Activated naive CD4-positive, alpha-beta T cell treated with anti-CD3 and anti-CD28 coated beads for 36 hours (primary cell): ENCODE results near the gene RELL2. TPM values are rescaled to one million over a fixed set of nuclear protein-coding genes. Genes with fewer than 3 reads are reported as not detected.
A peak's percentile ranks its signal among the peaks of the same experiment; 100 is the strongest.

Experiments
- CTCF ChIA-PET: fragments of 350-600 bp; sonication (Branson Sonifier 250); formaldehyde crosslinking; loops from one replicate; lab custom pipeline; 2021; ENCODE audit warnings: antibody characterized with exemption; lab: Charles Lee
- DNase-seq: peaks from one replicate; pipeline ENCODE4 v3.0.0-alpha.2; 2020
- H3K27ac Mint-ChIP-seq: one replicate; pipeline ENCODE4 v1.8.0; 2021; ENCODE audit warnings: mild to moderate bottlenecking, mixed read lengths
- H3K27me3 Mint-ChIP-seq: one replicate; pipeline ENCODE4 v1.8.0; 2021; ENCODE audit warnings: low read depth, mixed read lengths
- H3K36me3 Mint-ChIP-seq: one replicate; pipeline ENCODE4 v1.8.0; 2021; ENCODE audit warnings: low read depth, mixed read lengths
- H3K4me1 Mint-ChIP-seq: one replicate; pipeline ENCODE4 v1.8.0; 2021; ENCODE audit warnings: low read depth, mixed read lengths
- H3K4me3 Mint-ChIP-seq: one replicate; pipeline ENCODE4 v1.8.0; 2021; ENCODE audit warnings: mild to moderate bottlenecking, moderate library complexity, mixed read lengths
- H3K9me3 Mint-ChIP-seq: one replicate; pipeline ENCODE4 v1.8.0; 2021; ENCODE audit warnings: mixed read lengths
- intact Hi-C: fragments of 100-400 bp; cut with micrococcal nuclease; formaldehyde crosslinking; loops from one replicate; pipeline ENCODE4 v1.15.1; 2023
- total RNA-seq, 2 experiments: library from RNA; stranded (reverse); gene quantifications; one replicate each; pipeline ENCODE4 v1.2.3, GENCODE V29; 2021

RELL2 gene, protein sequence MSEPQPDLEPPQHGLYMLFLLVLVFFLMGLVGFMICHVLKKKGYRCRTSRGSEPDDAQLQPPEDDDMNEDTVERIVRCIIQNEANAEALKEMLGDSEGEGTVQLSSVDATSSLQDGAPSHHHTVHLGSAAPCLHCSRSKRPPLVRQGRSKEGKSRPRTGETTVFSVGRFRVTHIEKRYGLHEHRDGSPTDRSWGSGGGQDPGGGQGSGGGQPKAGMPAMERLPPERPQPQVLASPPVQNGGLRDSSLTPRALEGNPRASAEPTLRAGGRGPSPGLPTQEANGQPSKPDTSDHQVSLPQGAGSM
- 10 to 100 TPM; 20.9 to 21.1 TPM for total RNA-seq

DNA sequence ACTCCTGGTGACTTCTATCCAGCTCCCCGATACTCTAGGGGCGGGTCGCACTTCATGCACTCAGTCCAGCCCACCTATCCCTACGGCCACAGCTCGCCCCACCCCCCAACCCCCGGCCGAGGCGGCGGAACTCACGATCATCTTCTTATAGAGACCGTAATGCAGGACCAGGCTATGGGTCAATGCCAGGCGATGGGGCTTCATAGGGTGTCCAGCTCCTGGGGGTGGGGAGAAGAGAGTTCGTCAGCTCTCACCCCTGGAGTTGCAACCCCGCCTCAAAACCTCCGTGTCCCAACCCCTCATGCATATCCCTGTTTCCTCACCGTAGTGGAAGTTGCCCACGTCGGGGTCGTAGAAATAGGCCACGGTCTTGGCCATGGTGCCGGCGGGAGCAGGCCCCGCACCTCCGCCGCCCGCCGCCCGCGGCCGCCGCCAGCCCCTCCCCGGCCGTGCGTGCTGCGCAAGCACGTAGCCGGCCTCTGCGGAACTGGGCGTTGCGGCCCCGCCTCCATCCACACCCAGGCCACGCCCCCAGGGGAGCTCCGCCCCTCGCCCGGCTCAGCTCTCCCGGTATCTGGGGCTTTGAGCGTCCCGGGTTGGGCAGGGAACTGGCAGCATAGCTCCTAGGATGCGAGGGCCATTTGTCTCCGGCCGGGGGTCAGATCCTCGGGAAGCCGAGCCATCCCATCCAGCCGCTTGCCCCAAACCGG, at the start of gene RELL2, which contains the start of gene HDAC3:
TSS of gene RELL2 (plus strand) at position 585 of the 710 bp plus-strand sequence. CDS start 1,229 bp downstream, outside the sequence.
TSS of gene HDAC3 (minus strand) at position 437 of the 710 bp plus-strand sequence. CDS start at position 378, 59 bp downstream.
- CTCF ChIA-PET: interaction anchor here (0.7 to 5.0 kb wide), 13 partner anchors 10 to 129 kb away, joined by 3 to 63 read pairs (median 8); partner anchors contain the start of genes DIAPH1 and FCHSD1
- H3K36me3 Mint-ChIP-seq: peaks cover 9% of the 10 kb centered on the region
- peak within 1 kb of the TSS; percentile 87 for H3K27ac Mint-ChIP-seq
- intact Hi-C loops: loop anchor here (1.0 to 5.0 kb wide), 5 partner anchors 17 to 934 kb away; partner anchors contain the start of gene ZMAT2
- H3K9me3 Mint-ChIP-seq: no peaks in the 10 kb centered on the region
- peak; percentile 94 for DNase-seq
- peak within 1 kb of the TSS; percentile 93 for H3K4me3 Mint-ChIP-seq
- H3K27me3 Mint-ChIP-seq: no peaks in the 10 kb centered on the region
- peaks cover 51% of the 10 kb centered on the region for H3K4me1 Mint-ChIP-seq

DNA sequence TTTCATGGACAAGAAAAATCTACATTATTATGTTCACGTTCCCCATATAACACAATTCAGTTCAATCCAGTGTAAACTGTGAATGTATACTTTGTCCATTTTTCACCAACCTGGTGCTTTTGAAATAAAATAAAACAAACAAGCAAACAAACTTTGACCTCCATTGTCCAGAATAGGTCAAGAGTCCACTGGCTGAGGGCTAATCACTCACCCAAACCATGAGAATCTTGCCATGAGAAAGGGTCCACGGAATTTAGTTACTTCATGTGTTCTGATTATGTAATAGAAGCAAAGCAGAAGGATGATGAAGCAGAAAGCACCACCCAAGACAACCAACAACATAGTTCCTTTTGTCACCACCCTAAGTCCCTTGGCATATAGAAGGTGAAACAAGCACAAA, 46.7 kb upstream of the RELL2 start:
- peaks cover 15% of the 10 kb centered on the region for H3K36me3 Mint-ChIP-seq
- H3K27me3 Mint-ChIP-seq: no peaks in the 10 kb centered on the region
- H3K9me3 Mint-ChIP-seq: no peaks in the 10 kb centered on the region
- no peak overlapping the region for H3K27ac Mint-ChIP-seq
- DNase-seq: no peak
- H3K4me3 Mint-ChIP-seq: no peak overlapping the region
- intact Hi-C loops: no loop called here
- CTCF ChIA-PET: interaction anchor here (1.0 to 4.7 kb wide), 3 partner anchors 29 to 52 kb away, joined by 4 to 63 read pairs (median 15); partner anchors contain the start of genes DIAPH1, HDAC3 and RELL2
- peaks cover 36% of the 10 kb centered on the region for H3K4me1 Mint-ChIP-seq

DNA sequence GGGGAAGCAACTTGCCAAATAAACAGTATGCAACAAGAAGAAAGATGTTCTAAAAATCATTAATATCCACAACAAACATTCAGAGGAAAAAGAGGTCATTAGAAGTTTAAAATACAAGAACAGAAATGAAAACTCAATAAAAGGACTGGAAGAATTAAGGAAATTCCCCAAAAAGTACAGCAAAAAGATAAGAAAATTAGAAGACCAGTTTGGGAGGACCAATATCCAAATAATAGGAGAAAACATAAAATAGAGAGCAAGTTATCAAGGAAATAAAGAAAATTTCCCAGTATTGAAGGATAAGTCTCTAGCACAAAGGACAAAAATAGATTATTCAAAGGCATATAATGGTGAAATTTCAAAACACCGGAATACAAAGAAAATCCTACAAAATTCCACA, 39.9 kb upstream of the RELL2 start:
- no peak overlapping the region for H3K4me3 Mint-ChIP-seq
- intact Hi-C loops: loop anchor here (1.0 kb wide), 1 partner anchor 8 kb away; no protein-coding TSS in a partner anchor
- no peaks in the 10 kb centered on the region for H3K9me3 Mint-ChIP-seq
- peaks cover 15% of the 10 kb centered on the region for H3K36me3 Mint-ChIP-seq
- H3K4me1 Mint-ChIP-seq: peaks cover 70% of the 10 kb centered on the region
- peak overlapping the region; percentile 28 for H3K27ac Mint-ChIP-seq
- CTCF ChIA-PET: interaction anchor here (0.7 to 3.6 kb wide), 7 partner anchors 10 to 84 kb away, joined by 3 to 18 read pairs (median 5); partner anchors contain the start of genes DIAPH1, HDAC3 and RELL2
- no peaks in the 10 kb centered on the region for H3K27me3 Mint-ChIP-seq
- DNase-seq: no peak

DNA sequence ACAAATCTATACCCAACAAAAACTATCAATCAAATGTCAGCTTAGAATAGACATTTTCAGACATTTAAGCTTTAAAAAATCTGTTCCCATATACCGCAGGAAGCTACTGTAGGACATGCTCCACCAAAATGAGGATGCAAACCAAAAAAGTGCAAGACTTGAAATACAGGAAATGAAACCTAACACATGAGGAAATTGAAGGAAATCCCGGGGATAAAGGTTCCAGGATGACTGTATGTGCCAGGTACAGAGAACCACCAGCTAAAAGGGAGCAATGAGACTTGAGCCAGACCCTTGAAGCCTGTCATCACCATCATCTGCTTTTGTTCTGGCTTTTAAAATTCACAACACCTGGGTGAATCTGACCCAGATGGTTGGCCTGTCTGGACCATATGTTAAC, 39.4 kb upstream of the RELL2 start:
- Mint-ChIP-seq H3K36me3 (peaks cover 14% of the 10 kb centered on the region), H3K27me3 (no peaks in the 10 kb centered on the region), H3K4me1 (peaks cover 69% of the 10 kb centered on the region), H3K9me3 (no peaks in the 10 kb centered on the region), H3K4me3 (no peak overlapping the region), H3K27ac (peak overlapping the region; percentile 28)
- CTCF ChIA-PET: interaction anchor here (1.2 to 3.6 kb wide), 8 partner anchors 10 to 85 kb away, joined by 3 to 18 read pairs (median 6); partner anchors contain the start of genes DIAPH1, HDAC3 and RELL2
- intact Hi-C loops: loop anchor here (1.0 kb wide), 1 partner anchor 8 kb away; no protein-coding TSS in a partner anchor
- DNase-seq: no peak

DNA sequence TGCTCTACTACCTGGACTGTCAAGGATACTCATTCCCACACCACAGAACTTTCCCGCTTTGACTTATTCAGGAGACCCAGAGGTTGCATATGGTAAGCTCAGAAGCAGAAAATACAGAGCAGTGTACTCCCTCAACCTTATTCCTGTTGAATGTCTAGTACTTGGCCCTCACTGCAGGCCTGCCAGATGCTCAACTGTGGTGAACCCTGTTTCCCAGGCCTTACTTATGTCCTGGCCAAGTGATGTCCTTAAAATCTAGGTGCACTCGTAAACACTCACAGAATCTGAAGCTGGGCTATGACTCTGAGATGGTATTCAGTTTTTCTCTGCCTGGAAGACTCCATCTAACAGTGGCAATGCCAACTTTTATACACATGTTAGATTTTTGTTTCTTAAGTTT, 39.0 kb upstream of the RELL2 start:
- peak overlapping the region; percentile 24 for H3K27ac Mint-ChIP-seq
- DNase-seq: no peak

DNA sequence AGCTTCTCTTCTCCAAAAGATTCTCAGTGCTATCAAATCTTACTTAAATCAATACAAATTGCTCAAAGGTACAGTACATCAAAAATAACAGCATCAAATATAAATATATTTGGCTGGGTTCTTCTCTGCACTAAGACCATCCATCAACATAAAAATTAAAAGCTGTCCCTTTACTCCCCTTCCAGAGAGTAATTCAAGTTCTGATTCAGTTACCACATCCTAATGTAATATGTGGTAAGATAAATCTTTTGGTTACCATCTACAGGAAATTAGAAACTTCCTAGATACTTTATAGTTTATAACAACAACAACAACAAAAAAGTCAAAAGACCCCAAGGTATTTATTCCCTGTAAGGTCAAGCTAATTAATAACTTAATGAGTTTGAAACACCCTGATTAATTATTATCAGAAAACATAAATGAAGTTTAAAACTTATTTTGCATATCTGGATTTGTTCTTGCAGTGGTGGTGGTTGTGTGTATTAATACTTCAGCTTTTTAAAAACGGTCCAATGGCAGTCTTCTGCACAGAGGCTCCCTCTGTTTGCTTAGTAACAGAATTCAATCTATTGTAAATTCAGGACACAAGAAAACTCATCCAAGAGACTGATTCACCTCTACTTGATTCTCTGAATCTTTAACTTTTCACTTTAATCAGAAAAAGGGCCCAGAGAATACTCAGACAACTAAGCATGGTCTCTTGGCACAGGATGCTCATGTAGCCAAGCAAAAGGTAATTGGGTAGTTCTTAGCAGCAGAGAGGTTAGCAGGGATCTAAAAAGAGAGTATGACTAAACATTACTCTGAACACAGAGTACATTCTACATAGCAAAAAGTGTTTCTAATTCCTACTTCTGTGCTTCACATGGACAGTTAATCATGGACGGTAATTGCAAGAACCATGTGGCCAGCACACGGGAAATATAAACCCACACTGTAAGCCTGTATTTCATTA, 38.1 kb upstream of the RELL2 start:
- H3K36me3 Mint-ChIP-seq: peaks cover 14% of the 10 kb centered on the region
- H3K4me3 Mint-ChIP-seq: no peak overlapping the region
- intact Hi-C loops: no loop called here
- CTCF ChIA-PET: interaction anchor here (0.8 to 3.6 kb wide), 9 partner anchors 9 to 39 kb away, joined by 3 to 18 read pairs (median 4); partner anchors contain the start of genes DIAPH1, HDAC3 and RELL2
- DNase-seq: no peak
- peaks cover 71% of the 10 kb centered on the region for H3K4me1 Mint-ChIP-seq
- H3K27ac Mint-ChIP-seq: peak overlapping the region; percentile 65
- no peaks in the 10 kb centered on the region for H3K9me3 Mint-ChIP-seq
- H3K27me3 Mint-ChIP-seq: no peaks in the 10 kb centered on the region

More for the DNA sequence above, 39.0 kb upstream of the RELL2 start:
- H3K36me3 Mint-ChIP-seq: peaks cover 14% of the 10 kb centered on the region
- intact Hi-C loops: loop anchor here (1.0 kb wide), 1 partner anchor 7 kb away; no protein-coding TSS in a partner anchor
- no peaks in the 10 kb centered on the region for H3K27me3 Mint-ChIP-seq
- H3K4me3 Mint-ChIP-seq: no peak overlapping the region
- H3K9me3 Mint-ChIP-seq: no peaks in the 10 kb centered on the region
- CTCF ChIA-PET: interaction anchor here (1.2 to 3.6 kb wide), 7 partner anchors 10 to 85 kb away, joined by 3 to 18 read pairs (median 6); partner anchors contain the start of genes DIAPH1, HDAC3 and RELL2
- H3K4me1 Mint-ChIP-seq: peaks cover 69% of the 10 kb centered on the region

DNA sequence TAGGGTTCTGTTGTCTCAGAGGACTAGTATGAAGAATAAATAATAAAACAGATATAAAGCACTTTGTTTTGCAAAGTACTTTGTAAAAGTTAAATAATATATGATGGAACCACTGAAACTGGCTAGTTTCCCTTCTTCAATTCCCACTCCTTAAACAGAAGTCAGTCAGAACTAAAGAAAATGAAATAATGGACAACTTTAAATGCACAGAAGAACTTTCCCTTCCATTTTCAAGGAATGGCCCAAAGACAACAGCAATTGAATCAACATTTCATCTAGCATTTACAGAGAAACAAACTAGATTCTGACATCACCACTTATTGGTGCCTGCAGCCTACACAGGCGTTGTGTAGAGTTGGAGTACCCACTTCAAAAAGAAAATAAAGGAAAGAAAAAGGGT, 34.2 kb upstream of the RELL2 start:
- H3K4me1 Mint-ChIP-seq: peaks cover 90% of the 10 kb centered on the region
- H3K36me3 Mint-ChIP-seq: peaks cover 3% of the 10 kb centered on the region
- DNase-seq: no peak
- intact Hi-C loops: loop anchor here (10.0 kb wide), 1 partner anchor 492 kb away; no protein-coding TSS in a partner anchor
- CTCF ChIA-PET: interaction anchor here (0.6 to 10.6 kb wide), 5 partner anchors 9 to 39 kb away, joined by 3 to 82 read pairs (median 6); partner anchors contain the start of gene DIAPH1
- H3K9me3 Mint-ChIP-seq: no peaks in the 10 kb centered on the region
- H3K27me3 Mint-ChIP-seq: no peaks in the 10 kb centered on the region
- peak overlapping the region; percentile 76 for H3K27ac Mint-ChIP-seq
- H3K4me3 Mint-ChIP-seq: no peak overlapping the region

DNA sequence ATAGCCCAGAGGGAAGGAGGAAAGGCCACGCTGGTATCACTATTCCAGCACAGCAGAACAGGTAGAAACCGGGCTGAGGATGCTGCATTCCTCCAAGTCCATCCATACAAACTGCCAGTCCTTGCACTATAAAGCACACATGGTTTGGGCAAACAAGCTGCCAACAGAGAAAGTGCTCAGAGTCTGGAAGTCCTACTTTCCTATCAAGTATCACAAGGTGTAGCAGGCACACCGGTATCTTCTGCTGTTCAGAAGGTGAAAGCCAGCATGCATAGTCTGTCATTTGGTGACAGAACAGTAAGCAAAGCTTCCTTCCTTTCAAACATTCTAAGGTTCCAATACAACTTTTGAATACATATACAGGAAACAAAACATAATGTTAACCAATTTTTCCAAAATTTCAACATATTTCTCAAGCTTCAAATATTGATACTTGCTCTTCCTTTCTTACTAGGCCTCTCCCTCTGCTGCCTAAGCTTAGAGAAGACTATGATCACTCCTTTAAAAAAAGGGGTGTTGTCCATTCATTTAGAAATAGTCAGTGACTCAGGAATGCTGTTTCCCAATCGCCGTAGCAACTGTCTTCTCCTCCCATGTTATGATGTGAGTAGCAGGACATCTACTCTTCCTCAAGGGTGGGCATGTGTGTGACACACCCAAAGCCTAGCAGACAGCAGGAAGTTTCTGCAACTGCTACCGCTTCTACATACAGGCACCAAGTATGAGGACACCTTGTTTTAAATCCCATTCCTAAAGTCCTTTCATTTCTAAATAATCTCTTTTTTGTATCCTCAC, 32.7 kb upstream of the RELL2 start:
- Mint-ChIP-seq H3K9me3 (no peaks in the 10 kb centered on the region), H3K4me3 (peak overlapping the region; percentile 48), H3K27ac (peak overlapping the region; percentile 89), H3K36me3 (peaks cover 3% of the 10 kb centered on the region), H3K4me1 (peaks cover 90% of the 10 kb centered on the region), H3K27me3 (no peaks in the 10 kb centered on the region)
- intact Hi-C loops: loop anchor here (10.0 kb wide), 1 partner anchor 491 kb away; no protein-coding TSS in a partner anchor
- DNase-seq: peak; percentile 57
- CTCF ChIA-PET: interaction anchor here (0.7 to 10.6 kb wide), 6 partner anchors 11 to 191 kb away, joined by 3 to 82 read pairs (median 4); partner anchors contain the start of genes DIAPH1 and PCDHGA10

DNA sequence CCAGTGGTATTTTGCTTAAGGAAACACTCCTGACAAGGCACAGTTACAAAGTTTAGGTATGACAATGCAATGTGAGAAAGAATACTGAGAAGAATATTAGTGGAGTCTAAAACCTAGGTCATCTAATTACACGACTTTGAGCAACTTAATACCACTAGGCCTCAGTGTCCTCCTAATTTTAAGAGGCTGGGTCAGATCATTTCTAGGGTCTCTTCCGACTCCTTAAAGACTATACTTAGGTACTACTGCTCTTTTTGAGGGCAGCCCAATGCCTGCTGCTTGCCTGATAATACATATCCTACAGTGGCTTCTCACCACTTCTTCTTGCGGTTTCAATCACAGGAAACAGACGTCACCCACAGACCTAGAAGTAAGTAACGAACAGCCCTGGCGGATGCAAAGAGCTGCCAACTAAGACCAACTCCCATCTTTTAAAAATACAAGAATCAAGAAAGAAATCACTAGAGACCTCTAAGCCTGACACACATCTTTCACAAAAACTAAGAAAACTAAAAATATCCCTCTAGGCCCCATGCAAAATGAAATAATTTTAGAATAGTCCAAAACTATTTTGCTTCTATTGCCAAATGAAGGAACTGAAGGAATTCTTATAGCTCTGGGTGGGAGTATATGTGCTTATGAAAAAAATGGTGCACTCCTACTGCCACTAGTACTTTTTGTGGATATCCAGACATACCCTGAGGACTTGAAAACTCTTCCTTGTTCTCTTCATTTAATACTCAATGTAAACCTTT, 31.1 kb upstream of the RELL2 start:
- H3K27me3 Mint-ChIP-seq: no peaks in the 10 kb centered on the region
- H3K4me1 Mint-ChIP-seq: peaks cover 87% of the 10 kb centered on the region
- DNase-seq: peak; percentile 83
- no peaks in the 10 kb centered on the region for H3K9me3 Mint-ChIP-seq
- H3K4me3 Mint-ChIP-seq: peak overlapping the region; percentile 32
- intact Hi-C loops: loop anchor here (1.0 to 10.0 kb wide), 6 partner anchors 8 to 489 kb away; partner anchors contain the start of gene TAF7
- peaks cover 8% of the 10 kb centered on the region for H3K36me3 Mint-ChIP-seq
- CTCF ChIA-PET: interaction anchor here (0.6 to 10.6 kb wide), 5 partner anchors 9 to 32 kb away, joined by 3 to 82 read pairs (median 3); partner anchors contain the start of gene DIAPH1
- peak overlapping the region; percentile 90 for H3K27ac Mint-ChIP-seq
